ENCODE results near the gene WDR88. TPM values are rescaled to one million over a fixed set of nuclear protein-coding genes. Genes with fewer than 3 reads are reported as not detected.
"Not testable (repeated sequence)": the region's sequence is repeated elsewhere in the genome, so short reads cannot be mapped to it uniquely, and the experiment has no call there.

WDR88 gene
- total RNA-seq, 2 donors from 2014 or later: not detected

DNA sequence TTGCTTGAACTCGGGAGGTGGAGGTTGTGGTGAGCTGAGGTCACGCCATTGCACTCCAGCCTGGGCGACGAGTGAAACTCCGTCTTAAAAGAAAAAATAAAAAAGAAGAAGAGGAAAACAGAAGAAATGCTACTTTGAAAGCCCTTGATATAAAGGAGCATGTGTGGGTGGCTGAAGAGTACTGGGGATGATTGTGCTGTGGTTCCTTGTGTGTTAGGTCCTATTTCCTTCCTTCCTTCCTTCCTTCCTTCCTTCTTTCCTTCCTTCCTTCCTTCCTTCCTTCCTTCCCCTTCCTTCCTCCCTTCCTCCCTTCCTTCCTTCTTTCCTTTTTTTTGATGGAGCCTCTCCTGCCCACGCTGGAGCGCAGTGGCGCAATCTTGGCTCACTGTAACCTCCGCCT, 14.3 kb downstream of the WDR88 start:
- intact Hi-C loops (cut with DNase I): no loop called here
- ATAC-seq (no peak), DNase-seq (no peak)
- Histone ChIP-seq H3K4me1 (no peaks in the 10 kb centered on the region), H3K9me3 (no peaks in the 10 kb centered on the region), H3K27me3 (no peaks in the 10 kb centered on the region), H3K27ac (no peak overlapping the region), H3K4me3 (no peak overlapping the region), H3K36me3 (replicated peaks in 1 of 2; ENCODE audit: insufficient read depth in 1 of 2, low read depth in 2 of 2) (no peaks in the 10 kb centered on the region)
- WGBS, 2 donors: 78 to 81% methylated on average over 9 of the region's 9 CpGs
- TF ChIP-seq, protein P1, sequence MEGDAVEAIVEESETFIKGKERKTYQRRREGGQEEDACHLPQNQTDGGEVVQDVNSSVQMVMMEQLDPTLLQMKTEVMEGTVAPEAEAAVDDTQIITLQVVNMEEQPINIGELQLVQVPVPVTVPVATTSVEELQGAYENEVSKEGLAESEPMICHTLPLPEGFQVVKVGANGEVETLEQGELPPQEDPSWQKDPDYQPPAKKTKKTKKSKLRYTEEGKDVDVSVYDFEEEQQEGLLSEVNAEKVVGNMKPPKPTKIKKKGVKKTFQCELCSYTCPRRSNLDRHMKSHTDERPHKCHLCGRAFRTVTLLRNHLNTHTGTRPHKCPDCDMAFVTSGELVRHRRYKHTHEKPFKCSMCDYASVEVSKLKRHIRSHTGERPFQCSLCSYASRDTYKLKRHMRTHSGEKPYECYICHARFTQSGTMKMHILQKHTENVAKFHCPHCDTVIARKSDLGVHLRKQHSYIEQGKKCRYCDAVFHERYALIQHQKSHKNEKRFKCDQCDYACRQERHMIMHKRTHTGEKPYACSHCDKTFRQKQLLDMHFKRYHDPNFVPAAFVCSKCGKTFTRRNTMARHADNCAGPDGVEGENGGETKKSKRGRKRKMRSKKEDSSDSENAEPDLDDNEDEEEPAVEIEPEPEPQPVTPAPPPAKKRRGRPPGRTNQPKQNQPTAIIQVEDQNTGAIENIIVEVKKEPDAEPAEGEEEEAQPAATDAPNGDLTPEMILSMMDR (IDR thresholded peaks at IDR 0.05): no peak
- no peak for TF ChIP-seq POLR2A (IDR thresholded peaks at IDR 0.05)

DNA sequence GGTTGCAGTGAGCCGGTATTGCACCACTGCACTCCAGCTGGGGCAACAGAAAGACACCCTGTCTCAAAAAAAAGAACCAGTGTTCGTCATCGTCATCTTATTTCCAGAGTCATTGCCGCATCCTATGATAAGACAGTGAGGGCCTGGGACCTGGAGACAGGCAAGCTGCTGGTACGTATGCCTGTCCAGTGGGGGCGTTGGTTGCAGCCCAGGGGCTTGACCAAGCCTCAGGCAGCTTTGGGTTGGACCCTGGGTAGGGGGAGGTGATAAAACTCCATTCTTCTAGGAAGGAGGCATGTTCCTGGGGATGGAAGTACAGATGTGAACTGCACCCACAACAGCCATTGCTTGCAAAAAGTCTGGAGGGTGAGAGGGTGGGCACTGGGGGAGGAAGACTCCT, 15.6 kb downstream of the WDR88 start:
- intact Hi-C loops (cut with DNase I): no loop called here
- ATAC-seq: no peak
- whole genome bisulfite sequencing, 2 donors: 83 to 86% methylated on average over 6 of the region's 6 CpGs

DNA sequence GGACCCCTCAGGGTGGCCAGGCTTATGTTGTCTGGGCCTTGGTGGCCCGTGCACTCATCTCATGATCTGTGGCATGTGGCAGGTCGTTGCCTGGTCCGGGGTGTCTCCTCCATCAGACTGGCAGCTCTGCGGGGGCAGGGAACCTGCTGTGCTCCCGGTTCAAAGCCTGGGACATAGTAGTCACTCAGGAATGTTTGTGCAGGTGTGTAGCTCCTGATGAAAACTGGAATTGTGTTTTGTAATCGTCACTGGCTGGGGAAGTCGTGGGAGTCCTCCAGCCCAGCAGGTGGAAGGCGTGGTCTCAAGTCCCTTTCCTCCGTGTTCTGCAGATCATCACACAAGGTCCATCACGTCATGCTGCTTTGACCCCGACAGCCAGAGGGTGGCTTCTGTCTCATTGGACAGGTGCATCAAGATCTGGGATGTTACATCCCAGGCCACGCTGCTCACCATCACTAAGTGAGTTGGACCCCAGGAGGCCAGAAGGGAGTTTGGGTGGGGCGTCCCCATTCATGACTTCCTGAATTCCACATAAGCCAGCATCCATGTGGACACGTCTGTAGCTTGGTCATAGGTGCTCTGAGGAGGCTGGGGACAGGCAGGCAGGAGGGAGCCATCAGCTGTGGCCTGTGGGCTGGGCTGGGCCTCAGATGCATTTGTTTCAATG, 19.1 kb downstream of the WDR88 start:
- H3K27me3 ChIP-seq: no peaks in the 10 kb centered on the region
- no peaks in the 10 kb centered on the region for H3K9me3 ChIP-seq
- no peak overlapping the region for H3K4me3 ChIP-seq
- no peak overlapping the region for H3K27ac ChIP-seq
- intact Hi-C loops (cut with DNase I): no loop called here
- no peak for ATAC-seq
- DNase-seq: no peak
- 57 to 59% methylated on average over 2 to 14 of the region's 14 CpGs for WGBS, 2 donors
- TF ChIP-seq, protein P1 (IDR thresholded peaks at IDR 0.05): no peak
- TF ChIP-seq POLR2A (IDR thresholded peaks at IDR 0.05): no peak
- no peaks in the 10 kb centered on the region for H3K36me3 ChIP-seq (replicated peaks in 1 of 2; ENCODE audit: insufficient read depth in 1 of 2, low read depth in 2 of 2)
- H3K4me1 ChIP-seq: no peaks in the 10 kb centered on the region

More for the DNA sequence above, 15.6 kb downstream of the WDR88 start:
- no peak overlapping the region for H3K4me3 ChIP-seq
- H3K36me3 ChIP-seq (replicated peaks in 1 of 2; ENCODE audit: insufficient read depth in 1 of 2, low read depth in 2 of 2): no peaks in the 10 kb centered on the region
- no peaks in the 10 kb centered on the region for H3K4me1 ChIP-seq
- H3K9me3 ChIP-seq: no peaks in the 10 kb centered on the region
- H3K27ac ChIP-seq: no peak overlapping the region
- H3K27me3 ChIP-seq: no peaks in the 10 kb centered on the region
- no peak for DNase-seq
- TF ChIP-seq POLR2A (IDR thresholded peaks at IDR 0.05): no peak
- TF ChIP-seq, protein P1 (IDR thresholded peaks at IDR 0.05): no peak

DNA sequence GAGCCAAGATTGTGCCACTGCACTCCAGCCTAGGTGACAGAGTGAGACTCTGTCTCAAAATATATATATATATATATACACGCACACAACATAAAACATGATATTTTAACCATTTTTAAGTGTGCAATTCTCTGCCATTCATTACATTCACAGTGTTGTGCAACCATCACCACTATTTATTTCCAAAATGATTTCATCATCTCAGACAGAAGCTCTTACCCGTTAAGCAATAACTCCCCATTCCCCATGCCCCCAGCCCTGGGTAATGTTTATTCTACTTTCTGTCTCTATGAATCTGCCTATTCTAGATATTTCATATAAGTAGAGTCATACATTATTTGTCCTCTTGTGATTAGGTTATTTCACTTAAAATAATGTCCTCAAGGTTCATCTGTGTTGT, 20.3 kb downstream of the WDR88 start:
- TF ChIP-seq, protein P1 (IDR thresholded peaks at IDR 0.05): no peak
- no peak for TF ChIP-seq POLR2A (IDR thresholded peaks at IDR 0.05)
- WGBS, 2 donors: 60 to 78% methylated on average over 2 of the region's 2 CpGs
- no peak for ATAC-seq

DNA sequence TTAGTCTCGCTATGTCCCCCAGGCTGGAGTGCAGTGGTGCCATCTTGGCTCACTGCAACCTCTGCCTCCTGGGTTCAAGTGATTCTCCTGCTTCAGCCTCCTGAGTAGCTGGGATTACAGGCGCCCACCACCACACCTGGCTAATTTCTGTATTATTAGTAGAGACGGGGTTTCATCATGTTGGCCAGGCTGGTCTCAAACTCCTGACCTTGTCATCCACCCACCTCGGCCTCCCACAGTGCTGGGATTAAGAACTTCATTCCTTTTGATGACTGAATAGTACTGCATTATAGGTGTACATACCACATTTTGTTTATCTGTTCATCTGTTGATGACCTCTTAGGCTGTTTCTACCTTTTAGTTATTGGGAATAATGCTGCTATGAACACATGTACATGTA, 20.7 kb downstream of the WDR88 start:
- H3K27me3 ChIP-seq; H3K36me3 ChIP-seq (replicated peaks in 1 of 2; ENCODE audit: insufficient read depth in 1 of 2, low read depth in 2 of 2); intact Hi-C loops (cut with DNase I); DNase-seq; H3K4me3 ChIP-seq; H3K4me1 ChIP-seq; H3K9me3 ChIP-seq; ATAC-seq; H3K27ac ChIP-seq: not testable (repeated sequence)
- WGBS, 2 donors: 82% methylated on average over 4 of the region's 4 CpGs

More for the DNA sequence above, 20.3 kb downstream of the WDR88 start:
- Histone ChIP-seq H3K4me3 (no peak overlapping the region), H3K4me1 (no peaks in the 10 kb centered on the region), H3K36me3 (replicated peaks in 1 of 2; ENCODE audit: insufficient read depth in 1 of 2, low read depth in 2 of 2) (no peaks in the 10 kb centered on the region), H3K27me3 (no peaks in the 10 kb centered on the region), H3K9me3 (no peaks in the 10 kb centered on the region), H3K27ac (no peak overlapping the region)
- no peak for DNase-seq
- intact Hi-C loops (cut with DNase I): no loop called here

DNA sequence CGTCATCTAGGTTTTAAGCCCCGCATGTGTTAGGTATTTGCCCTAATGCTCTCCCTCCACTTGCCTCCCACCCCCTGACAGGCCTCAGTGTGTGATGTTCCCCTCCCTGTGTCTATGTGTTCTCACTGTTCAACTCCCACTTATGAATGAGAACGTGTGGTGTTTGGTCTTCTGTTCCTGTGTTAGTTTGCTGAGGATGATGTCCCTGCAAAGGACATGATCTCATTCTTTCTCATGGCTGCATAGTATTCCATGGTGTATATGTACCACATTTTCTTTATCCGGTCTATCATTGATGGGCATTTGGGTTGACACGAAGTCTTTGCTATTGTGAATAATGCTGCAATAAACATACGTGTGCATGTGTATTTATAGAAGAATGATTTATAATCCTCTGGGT, 22.4 kb downstream of the WDR88 start:
- peaks cover 13% of the 10 kb centered on the region for H3K4me1 ChIP-seq
- H3K27me3 ChIP-seq; H3K36me3 ChIP-seq (replicated peaks in 1 of 2; ENCODE audit: insufficient read depth in 1 of 2, low read depth in 2 of 2); ATAC-seq; intact Hi-C loops (cut with DNase I); H3K27ac ChIP-seq; H3K4me3 ChIP-seq; DNase-seq; H3K9me3 ChIP-seq: not testable (repeated sequence)
- 75 to 80% methylated on average over 6 of the region's 6 CpGs for WGBS, 2 donors

All from body of pancreas (tissue), 4 donors.